GM12875 (cell line): ENCODE measurements around the gene KIR2DL1.
"Not testable (repeated sequence)": the region's sequence is repeated elsewhere in the genome, so short reads cannot be mapped to it uniquely, and the experiment has no call there.

Experiments used
- H3K4me3 ChIP-seq: one replicate; pipeline ENCODE4 v1.5.1; 2011; ENCODE audit warnings: low read depth, low read length, control low read depth
- CTCF ChIP-seq: IDR thresholded peaks from 2 replicates; pipeline ENCODE4 v1.5.1; 2011; ENCODE audit warnings: low read depth, mild to moderate bottlenecking, control low read depth, inconsistent platforms, low read length, moderate library complexity, borderline replicate concordance; ENCODE audit not compliant: insufficient read depth

The KIR2DL1 gene

GRCh38 chr19:54772666-54773065 is 3.1 kb downstream of the KIR2DL1 start:
- not testable (repeated sequence) for H3K4me3 ChIP-seq

- not testable (repeated sequence) for H3K4me3 ChIP-seq
Measured at GRCh38 chr19:54775095-54775815, 5.7 kb downstream of the KIR2DL1 start.

DNA sequence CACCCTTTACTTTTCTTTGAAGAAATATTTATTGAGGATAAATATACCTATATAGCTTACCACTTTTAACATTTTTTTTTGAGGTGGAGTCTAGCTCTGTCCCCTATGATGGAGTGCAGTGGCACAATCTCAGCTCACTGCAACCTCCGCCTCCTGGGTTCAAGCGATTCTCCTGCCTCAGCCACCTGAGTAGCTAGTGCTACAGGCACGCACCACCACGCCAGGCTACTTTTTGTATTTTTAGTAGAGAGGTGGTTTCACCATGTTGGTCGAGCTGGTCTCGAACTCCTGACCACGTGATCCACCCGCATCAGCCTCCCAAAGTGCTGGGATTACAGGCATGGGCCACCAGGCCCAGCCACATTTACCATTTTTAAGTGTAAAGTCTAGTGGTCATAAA is 6.2 kb downstream of the KIR2DL1 start:
- H3K4me3 ChIP-seq = not testable (repeated sequence)

DNA sequence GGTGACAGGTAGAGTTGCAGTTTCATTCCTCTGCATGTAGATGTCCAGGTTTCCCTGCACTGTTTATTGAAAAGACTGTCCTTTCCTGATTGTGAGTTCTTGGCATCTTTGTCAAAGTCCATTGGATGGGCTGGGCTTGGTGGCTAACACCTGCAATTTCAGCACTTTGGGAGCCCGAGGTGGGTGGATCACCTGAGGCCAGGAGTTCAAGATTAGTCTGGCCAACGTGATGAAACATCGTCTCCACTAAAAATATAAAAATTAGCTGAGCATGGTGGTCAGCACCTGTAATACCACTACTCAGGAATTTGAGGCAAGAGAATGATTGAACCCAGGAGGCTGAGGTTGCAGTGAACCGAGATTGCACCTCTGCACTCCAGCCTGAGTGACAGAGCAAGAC is 8.3 kb downstream of the KIR2DL1 start:
- H3K4me3 ChIP-seq = not testable (repeated sequence)

GRCh38 chr19:54778896-54779295 is 9.3 kb downstream of the KIR2DL1 start:
- H3K4me3 ChIP-seq = not testable (repeated sequence)

- not testable (repeated sequence) for H3K4me3 ChIP-seq
Measured at GRCh38 chr19:54782916-54783315, 13.3 kb downstream of the KIR2DL1 start.

- not testable (repeated sequence) for H3K4me3 ChIP-seq
Measured at GRCh38 chr19:54786091-54786723, 16.6 kb downstream of the KIR2DL1 start.

DNA sequence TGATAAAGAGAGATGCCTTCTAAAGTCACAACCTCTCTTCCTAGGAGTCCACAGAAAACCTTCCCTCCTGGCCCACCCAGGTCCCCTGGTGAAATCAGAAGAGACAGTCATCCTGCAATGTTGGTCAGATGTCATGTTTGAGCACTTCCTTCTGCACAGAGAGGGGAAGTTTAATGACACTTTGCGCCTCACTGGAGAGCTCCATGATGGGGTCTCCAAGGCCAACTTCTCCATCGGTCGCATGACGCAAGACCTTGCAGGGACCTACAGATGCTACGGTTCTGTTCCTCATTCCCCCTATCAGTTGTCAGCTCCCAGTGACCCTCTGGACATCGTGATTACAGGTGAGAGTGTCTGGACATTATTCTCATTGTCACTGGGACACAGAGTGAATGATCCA is 18.6 kb downstream of the KIR2DL1 start:
- not testable (repeated sequence) for H3K4me3 ChIP-seq

DNA sequence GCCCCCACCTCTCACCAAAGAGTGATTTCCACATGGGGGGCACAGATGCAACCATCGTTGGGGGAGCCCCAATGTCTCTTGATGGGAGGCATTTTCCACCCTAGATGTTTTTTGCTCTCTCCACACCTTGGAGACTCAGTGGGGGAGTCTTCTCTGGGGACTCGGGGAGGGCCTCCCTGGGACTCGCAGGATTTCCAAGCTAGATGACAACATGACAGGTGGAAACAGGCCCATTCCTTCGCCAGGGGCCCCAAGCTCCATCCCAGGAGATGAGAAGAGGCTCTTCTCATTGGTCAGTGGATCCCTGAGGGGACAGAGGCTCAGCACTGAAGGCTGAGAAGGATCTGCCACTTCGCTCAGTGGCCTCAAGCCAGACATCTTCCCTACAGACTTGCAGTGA is 21.1 kb downstream of the KIR2DL1 start:
- no peak overlapping the region for H3K4me3 ChIP-seq
- no peak for TF ChIP-seq CTCF

DNA sequence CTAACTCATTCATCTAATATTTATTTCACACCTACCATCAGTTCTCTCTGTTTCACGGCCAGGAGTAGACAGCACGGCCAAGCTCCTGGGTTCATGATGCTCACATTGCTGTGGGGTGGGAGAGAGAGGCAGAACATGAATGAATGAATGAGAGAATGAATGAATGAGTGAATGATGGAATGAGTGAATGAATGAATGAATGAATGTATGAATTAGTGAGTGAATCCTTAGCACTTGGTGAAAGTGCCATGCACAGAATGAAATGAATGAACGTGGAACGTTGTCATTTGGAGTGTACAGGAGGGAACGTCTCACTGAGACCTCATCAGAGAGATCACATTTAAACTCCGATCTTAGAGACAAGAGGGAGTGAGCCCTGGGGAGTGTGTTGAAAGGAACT is 21.9 kb downstream of the KIR2DL1 start:
- no peak for TF ChIP-seq CTCF
- no peak overlapping the region for H3K4me3 ChIP-seq

DNA sequence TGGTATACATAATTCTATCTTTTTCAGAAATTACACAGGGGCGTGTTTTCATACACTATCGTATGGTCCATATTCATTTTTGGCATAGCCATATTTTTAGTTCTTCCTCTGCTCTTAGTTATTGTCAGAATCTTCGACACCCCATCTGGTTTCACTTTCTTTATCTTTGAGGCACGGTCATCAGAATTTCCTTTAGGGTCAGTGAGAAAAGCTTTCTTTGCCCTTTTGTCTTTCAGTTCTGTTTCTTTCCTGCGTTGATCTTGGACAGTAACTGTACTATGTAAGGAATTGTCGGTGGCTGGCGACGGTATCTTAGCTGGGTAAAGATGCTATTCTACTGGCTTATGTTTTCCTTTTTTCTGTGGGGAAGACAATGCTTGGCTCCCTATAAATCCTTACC is 23.2 kb downstream of the KIR2DL1 start:
- TF ChIP-seq CTCF = no peak
- H3K4me3 ChIP-seq = no peak overlapping the region

DNA sequence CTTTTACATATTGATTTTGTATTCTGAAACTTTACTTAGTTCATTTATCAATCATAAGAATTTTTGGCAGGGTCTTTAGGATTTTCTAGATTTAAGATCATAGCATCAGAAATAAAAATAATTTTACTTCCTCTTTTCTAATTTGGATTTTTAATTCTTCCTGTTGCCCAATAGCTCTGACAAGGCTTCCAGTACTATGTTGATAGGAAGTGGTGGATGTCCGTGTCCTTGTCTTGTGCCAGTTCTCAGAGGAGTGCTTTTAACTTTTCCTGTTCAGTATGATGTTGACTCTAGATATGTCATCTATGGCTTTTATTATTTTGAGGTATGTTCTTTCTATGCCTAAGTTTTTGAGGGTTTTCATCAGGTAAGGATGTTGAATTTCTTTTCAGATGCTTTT is 26.2 kb downstream of the KIR2DL1 start:
- H3K4me3 ChIP-seq = no peak overlapping the region
- TF ChIP-seq CTCF = no peak
